ENCODE measurements around the gene PEX11B.

GRCh38 chr1:145957443-145958319 lies 39.2 kb upstream of the PEX11B start, which contains the start of gene LIX1L:
- TF ChIP-seq CTCF (IDR thresholded peaks at IDR 0.05 in 4 of 5, conservative IDR thresholded peaks at IDR 0.05 in 1 of 5): no peak
- peak; percentile 91 to 93 for TF ChIP-seq POLR2A (IDR thresholded peaks at IDR 0.05)

All from gastrocnemius medialis (tissue), 4 donors.